HG02571 (cell line): ENCODE measurements around the gene XPC.

Experiments
- ATAC-seq: cut with Tn5 transposase; IDR thresholded peaks from one replicate; pipeline ENCODE4 v1.9.1; 2021; ENCODE audit warnings: mild to moderate bottlenecking, moderate library complexity; ENCODE audit not compliant: unreplicated experiment

The XPC gene

GRCh38 chr3:14150078-14150477, 28.3 kb downstream of the XPC start:
- ATAC-seq: no peak

DNA sequence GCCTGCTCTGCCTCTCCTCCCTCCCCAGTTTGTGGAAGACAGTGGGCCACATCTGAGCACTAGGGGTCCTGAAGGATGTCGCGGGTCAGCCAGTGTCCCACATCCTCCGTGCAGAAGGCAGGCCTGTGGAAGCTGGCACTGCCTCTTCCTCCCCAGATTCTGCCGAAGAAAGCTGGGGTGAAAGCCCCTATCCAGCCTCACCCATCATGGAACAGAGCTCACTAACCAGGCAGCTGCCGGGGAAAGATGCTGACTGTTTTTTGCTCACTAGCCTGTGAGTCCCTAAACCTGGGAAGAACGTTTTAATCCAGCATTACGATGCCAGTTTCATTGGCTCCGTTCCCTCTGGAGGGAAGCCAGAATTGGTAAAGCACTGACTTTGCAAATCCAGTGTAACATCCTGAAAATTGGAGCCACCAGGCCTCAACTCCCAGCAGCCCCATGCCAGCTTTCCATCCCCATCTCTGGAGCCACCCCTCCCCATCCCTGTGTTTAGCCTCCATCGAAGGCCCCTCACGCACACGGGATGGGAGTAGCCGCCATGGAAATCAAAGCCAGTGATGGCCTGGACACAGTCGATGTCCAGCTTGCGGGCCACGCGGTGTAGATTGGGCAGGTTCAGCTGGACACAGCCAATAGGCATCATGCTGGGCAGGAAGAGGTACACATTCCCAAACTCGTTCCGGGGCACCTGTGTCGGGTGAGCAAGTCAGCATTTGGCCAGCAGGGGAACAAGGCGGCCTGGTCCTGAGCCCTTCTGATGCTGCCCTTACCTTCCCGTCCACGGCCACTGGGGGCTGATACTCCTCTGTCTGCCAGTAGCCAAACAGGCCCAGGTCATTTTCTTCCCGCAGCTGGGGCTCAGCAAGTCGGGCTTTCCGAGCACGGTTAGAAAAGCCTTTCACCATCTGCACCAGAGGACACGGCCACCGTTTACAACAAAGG, 30.1 kb downstream of the XPC start:
- no peak for ATAC-seq

- no peak for ATAC-seq
These were observed 30.8 kb downstream of the XPC start for GRCh38 chr3:14147617-14148016.

- no peak for ATAC-seq
These were observed 31.4 kb downstream of the XPC start for GRCh38 chr3:14147066-14147435.

DNA sequence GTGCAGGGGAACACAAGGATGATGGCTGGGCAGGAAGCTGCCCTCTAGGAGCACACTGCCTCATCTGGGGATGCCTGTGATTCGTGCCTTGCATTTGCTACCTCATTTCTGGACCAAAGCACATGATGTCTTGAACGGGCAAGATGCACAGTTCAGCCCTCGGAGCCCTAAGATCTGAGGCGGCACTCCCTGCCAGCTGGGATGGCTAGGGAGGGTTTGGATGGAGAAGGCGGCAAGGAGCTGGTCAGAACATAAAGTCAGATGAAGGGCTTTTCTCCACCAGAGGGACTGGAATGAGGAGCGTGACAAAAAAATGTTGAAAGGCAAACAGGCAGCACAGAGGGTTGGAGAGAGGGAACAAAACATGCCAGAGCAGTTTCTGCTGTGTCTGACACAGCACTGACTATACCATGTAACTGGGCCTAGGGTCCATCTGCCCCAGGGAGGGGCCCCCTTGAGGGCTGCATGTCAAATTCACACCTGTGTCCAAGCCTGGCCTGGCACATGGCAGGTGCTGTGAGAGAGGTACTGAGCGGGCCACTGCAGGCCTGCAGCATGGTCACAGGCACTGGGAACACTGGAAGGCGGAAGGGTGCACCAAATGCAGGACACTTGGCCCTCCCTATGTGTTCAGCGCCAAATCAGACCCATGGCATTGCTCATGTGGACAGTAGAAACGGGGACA, 31.9 kb downstream of the XPC start:
- no peak for ATAC-seq

DNA sequence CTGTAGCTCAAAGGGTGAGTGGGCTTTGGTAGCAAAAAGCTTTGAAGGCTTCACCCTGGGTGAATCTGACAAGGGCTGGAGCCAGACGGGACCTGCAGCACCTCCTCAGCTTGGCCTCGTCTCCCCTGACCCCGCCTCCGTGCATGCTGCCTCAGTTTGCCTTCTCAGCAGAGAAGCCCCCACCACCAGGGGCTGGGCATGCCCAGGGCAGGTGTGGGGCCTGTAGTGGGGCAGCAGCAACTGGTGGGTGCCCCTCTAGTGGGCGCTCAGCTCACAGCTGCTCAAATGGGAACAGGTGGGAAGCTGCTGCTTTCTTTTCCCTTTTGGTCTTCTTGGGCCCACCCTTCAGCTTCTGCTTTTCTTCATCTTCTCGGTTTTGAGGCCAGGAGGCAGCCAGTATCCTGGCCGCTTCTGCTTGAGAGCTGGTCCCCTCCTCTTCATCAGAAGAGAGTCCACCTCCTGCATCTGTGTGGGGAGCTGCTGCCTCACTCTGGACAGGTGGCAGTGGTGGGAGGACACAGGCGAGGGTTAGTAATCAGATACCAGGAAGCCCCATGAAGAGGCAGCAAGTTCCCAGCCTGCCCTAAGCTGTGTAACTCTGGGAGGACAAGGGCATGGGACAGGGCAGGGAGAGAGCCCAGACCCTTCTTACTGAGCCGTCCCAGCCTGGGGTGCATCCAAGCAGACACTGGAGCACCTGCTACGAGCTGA, 32.6 kb downstream of the XPC start:
- no peak for ATAC-seq

DNA sequence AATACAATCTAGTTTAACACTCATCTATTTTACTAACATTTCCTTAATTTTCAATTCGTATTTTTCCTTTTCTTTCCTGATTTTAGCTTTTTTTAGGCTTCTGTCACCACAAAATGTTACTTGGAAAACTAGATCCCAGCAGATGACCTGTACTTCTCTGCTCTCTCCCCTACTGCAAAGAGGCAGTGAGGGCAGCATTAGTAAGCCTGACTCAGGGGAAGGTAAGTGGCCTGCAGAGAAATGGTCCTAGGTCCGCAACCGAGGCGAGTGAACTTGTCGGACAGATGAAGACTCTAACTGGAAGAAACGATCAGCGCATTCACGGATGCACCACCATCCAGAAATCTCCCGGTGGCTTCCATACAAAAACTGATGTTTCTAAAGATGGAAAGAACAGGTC, 33.2 kb downstream of the XPC start:
- no peak for ATAC-seq

- peak; percentile 92 for ATAC-seq
These were observed 33.9 kb downstream of the XPC start for GRCh38 chr3:14144423-14145075.

DNA sequence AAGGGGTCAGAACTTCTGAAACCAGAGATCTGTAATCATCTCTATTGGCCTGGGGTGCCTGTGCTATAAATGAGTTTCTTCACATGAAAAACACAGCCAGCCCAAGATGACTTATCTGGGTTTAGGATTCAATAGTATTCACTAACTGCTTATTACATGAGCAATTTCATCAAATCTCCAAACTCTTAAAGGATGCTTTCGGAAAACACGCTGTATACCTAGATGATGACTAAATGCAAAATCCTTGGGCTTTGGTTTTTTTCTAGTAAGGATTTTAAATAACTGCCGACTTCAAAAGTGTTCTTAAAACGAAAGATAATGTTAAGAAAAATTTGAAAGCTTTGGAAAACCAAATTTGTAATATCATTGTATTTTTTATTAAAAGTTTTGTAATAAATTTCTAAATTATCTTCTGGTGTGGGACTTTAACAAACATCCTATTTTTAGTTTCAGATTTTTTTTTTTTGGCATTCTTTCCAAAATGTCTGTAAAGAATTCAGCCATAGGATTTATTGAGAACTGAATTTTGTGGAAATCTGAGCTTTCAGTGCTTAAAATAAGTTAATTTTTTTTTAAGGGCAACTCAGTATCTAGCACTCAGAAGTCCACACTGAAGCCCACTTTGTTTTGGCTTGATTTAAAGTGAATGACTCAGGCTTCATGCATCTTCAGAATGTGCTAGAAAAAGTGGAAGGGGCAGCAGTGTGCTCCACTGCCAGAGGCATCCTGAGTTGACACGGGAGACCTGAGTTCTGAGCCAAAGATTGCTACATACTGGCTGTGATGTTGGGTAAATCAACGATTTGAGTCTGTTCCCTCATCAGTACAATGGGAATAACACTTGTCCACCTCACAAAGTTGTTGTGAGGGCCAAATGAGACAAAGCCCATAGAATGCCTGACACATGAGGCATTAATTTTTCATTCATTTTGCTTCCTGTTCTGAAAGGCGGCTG, 34.9 kb downstream of the XPC start:
- ATAC-seq: no peak

DNA sequence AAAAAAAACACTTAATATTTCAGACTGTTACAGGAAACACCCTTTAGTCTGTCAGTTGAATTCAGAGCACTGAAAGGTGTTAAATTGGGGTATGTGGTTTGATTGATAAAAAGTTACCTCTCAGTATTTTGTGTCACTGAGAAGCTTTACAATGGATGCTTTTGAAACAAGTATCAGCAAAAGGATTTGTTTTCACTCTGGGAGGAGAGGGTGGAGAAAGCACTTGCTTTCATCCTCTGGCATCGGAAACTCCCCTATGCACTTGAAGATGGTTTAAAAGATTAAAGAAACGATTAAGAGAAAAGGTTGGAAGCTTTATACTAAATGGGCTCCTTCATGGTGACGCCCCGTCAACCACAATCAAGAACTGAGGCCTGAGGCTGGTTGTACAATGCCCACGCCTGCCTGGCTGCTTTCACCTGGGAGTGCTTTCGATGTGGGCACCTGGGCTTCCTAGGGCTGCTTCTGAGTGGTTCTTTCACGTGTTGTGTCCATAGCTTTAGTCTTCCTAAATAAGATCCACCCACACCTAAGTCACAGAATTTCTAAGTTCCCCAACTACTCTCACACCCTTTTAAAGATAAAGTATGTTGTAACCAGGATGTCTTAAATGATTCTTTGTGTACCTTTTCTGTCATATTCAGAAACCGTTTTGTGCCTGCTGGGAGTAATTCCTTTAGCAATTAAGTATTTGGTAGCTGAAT, 35.7 kb downstream of the XPC start:
- ATAC-seq: no peak

GRCh38 chr3:14141602-14142341, 36.6 kb downstream of the XPC start:
- ATAC-seq: no peak

DNA sequence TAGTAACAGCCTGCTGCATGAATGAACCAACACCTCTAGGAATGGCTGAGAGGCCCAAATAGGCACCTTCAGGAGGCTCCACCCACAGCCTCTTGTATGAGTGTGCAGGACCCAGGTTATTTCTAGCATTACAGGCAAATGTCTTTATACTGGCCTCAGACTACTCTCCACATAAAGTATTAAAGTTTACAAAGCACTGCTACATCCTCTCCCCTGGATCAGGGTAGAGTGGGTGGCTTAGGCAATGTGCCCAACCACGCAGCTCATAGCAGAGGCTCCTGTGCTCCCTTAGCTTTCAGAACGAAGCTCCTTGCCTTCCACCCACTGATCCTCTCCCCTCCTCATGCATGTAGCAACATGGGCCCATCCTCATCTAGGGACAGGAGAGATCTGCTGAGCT, 37.3 kb downstream of the XPC start:
- no peak for ATAC-seq

- ATAC-seq: no peak
These were observed 37.7 kb downstream of the XPC start for GRCh38 chr3:14140668-14141067.

GRCh38 chr3:14139771-14140170, 38.6 kb downstream of the XPC start:
- ATAC-seq: no peak

DNA sequence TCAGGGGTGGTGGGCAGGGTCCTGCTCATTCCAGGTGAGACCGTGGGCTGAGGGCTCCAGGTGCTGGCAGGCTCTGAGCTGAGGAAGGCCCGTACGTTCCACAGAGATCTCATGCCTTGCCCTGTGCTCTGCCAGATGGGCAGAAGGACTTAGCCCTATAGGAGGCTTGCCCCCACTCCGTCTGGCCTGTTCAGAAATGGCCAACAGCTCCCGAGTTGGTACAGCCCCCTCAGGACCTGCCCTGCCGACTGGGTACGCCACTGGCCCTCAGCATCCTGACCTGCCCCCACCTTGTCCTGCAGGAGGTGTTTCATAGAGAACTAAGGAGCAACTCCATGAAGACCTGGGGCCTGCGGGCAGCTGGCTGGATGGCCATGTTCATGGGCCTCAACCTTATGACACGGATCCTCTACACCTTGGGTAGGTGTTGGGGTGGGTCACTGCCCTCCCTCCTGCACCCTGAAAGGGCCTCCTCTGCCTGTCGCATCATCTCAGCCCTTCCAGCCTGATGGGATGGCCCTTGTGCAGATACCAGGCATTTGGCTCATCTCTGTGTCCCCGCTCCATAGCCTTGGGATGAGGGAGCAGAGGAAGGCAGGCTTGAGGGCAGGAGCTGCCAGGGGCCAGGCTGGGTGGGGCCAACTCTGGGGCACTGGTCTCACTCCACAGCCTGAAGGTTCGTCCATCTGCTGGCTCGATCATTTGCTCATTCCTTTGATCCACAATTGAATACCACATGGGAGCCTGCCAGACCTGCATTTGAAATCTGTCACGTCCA, 39.3 kb downstream of the XPC start:
- ATAC-seq: no peak

GRCh38 chr3:14138109-14138877, 40.1 kb downstream of the XPC start:
- no peak for ATAC-seq

GRCh38 chr3:14137445-14137844, 41.0 kb downstream of the XPC start:
- no peak for ATAC-seq
